GM12892 (cell line): Measurements from ENCODE around the gene CPEB3.
"Not testable (repeated sequence)": the region's sequence is repeated elsewhere in the genome, so short reads cannot be mapped to it uniquely, and the experiment has no call there.

Source experiments
- DNase-seq: peaks from one replicate; pipeline ENCODE4 v3.0.0; 2011; ENCODE audit not compliant: insufficient read length
- FAIRE-seq: peaks from 2 replicates; lab custom pipeline; 2011; peaks lifted over from hg19 to GRCh38; lab: Jason Lieb, UNC
- POLR2A ChIP-seq: IDR thresholded peaks from 2 replicates; pipeline ENCODE4 v1.6.1; 2011; ENCODE audit warnings: low read depth, low read length, control low read depth
- POLR2AphosphoS5 ChIP-seq: IDR thresholded peaks from 2 replicates; pipeline ENCODE4 v1.6.1; 2011; ENCODE audit warnings: low read depth, low read length, control low read depth
- TAF1 ChIP-seq: IDR thresholded peaks from 2 replicates; pipeline ENCODE4 v1.6.1; 2011; ENCODE audit warnings: low read depth, mild to moderate bottlenecking, control low read depth, low read length, borderline replicate concordance

CPEB3 gene

DNA sequence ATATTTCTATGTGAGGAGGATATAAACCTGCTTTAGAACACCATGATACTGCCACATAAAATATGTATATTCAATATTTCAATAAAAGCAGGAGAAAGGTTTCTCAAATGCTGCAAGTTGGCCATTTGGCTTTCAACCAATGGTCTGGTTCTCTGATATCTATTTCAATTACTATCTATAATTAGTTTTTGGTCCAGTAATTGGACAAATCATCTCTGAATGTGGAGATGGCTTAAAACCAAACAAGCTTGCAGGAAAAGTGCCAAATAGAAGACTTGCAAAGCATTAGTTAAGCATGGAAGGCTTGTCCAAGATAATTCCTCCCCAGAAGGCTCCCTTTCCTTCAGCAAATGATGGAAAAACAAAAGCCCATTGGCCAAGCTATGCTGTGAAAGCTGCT is 140.1 kb downstream of the CPEB3 start:
- FAIRE-seq (no peak), DNase-seq (no peak)
- TF ChIP-seq POLR2A (no peak), TAF1 (no peak), POLR2AphosphoS5 (no peak)

DNA sequence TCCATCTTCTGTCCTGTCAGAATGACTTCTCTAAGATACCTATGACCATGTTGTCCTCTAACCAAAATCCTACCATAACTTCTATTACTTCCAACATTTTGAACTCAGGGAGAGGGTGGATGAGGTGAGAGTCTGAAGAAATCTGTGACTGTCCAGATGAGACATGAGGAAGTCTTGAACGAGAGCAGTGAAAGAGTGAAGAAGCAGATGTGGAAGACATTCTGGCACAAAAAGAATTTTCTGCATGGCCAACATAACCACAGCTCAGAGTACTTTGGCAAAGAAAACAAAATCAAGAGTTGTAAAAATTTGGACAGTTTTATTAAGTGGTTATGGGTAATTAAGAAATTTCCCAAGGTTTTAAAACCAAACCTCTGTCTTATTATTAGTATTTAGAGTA is 141.6 kb downstream of the CPEB3 start:
- TF ChIP-seq TAF1 (no peak), POLR2AphosphoS5 (no peak), POLR2A (no peak)
- FAIRE-seq: no peak
- DNase-seq: no peak

DNA sequence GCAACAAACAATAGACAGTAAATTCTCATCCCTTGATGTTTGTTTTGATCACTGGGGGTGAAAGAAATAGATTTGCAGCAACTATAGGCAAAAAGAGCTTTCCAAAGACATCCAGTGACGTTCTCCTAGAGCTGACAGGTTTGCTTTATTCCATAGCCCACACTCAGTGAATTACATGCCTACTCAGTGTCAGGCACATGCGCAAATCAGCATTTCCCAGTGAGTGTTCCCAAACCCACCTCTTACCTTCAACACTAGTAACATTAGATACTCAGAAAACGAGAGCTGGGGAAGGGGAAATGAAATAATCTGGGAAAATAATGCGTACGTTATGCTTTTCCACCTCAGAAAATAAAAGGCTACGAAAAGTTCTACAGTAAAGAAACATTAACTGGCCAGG is 144.1 kb downstream of the CPEB3 start:
- FAIRE-seq: no peak
- no peak for DNase-seq
- TF ChIP-seq POLR2A (no peak), POLR2AphosphoS5 (no peak), TAF1 (no peak)

DNA sequence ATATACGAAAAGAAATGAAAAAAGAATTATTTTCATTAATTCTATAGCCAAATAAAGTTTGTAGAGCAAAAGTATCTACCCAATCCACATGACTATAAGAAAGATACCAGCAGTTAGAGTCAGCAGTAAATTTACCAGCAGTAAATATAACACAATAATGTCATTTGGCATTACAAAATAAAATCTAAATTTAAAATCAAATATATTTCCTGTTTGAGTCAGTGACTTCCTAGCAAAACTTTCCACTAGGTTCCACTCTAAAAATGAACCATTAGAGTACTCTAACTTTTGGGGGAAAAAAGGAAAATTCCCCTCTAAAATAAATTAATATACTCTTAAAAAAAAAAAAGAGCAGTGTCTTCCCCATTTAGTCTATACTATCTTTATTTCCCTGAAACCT is 144.8 kb downstream of the CPEB3 start:
- TF ChIP-seq POLR2AphosphoS5 (no peak), TAF1 (no peak), POLR2A (no peak)
- no peak for DNase-seq
- no peak for FAIRE-seq

DNA sequence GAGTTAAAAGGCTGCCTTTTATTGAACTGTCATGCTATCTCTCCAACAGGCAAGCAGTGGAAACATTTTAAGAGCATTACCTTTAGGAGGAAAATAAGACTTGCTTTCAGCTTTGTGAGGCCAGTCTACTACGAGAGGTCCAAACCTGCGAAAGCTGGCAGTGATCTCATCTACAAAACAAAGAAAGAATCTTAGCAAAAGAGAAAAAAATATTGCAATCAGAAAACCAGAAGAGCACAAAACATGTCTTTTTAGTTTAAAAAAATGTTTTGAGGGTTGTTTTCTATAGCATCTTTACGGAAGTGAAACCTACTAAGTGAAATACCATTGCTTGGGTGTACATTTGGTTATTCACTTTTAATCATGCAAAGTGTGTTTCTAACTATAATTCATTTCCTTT is 147.9 kb downstream of the CPEB3 start:
- DNase-seq (no peak), FAIRE-seq (peak; percentile 36)
- TF ChIP-seq POLR2A (no peak), TAF1 (no peak), POLR2AphosphoS5 (no peak)

DNA sequence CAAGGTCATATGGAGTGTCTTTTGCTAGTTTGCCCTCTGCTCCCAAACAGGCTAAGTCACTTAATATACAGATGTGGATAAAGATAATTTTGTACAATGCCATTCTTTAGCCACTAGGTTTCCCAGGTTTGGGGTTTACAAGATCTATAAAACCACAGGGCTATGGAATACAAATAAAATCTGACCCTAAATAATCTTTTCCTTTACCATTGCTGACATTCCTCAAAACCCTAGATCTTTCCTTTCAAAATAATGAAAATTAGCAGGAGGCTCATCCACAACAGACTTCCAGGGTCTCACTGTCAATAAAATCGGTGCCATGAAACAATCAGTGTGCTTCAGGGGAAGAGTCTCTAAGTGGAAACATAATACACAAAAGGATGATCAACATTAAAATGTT is 148.4 kb downstream of the CPEB3 start:
- no peak for DNase-seq
- TF ChIP-seq POLR2AphosphoS5 (no peak), TAF1 (no peak), POLR2A (no peak)
- FAIRE-seq: no peak

DNA sequence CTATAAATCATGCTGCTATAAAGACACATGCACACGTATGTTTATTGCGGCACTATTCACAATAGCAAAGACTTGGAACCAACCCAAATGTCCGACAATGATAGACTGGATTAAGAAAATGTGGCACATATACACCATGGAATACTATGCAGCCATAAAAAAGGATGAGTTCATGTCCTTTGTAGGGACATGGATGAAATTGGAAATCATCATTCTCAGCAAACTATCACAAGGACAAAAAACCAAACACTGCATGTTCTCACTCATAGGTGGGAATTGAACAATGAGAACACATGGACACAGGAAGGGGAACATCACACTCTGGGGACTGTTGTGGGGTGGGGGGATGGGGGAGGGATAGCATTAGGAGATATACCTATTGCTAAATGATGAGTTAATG is 149.7 kb downstream of the CPEB3 start:
- not testable (repeated sequence) for DNase-seq, FAIRE-seq

DNA sequence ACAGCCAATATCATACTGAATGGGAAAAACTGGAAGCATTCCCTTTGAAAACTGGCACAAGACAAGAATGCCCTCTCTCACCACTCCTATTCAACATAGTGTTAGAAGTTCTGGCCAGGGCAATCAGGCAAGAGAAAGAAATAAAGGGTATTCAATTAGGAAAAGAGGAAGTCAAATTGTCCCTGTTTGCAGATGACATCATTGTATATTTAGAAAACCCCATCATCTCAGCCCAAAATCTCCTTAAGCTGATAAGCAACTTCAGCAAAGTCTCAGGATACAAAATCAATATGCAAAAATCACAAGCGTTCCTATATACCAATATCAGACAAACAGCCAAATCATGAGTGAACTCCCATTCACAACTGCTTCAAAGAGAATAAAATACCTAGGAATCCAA is 156.8 kb downstream of the CPEB3 start:
- not testable (repeated sequence) for FAIRE-seq, DNase-seq

DNA sequence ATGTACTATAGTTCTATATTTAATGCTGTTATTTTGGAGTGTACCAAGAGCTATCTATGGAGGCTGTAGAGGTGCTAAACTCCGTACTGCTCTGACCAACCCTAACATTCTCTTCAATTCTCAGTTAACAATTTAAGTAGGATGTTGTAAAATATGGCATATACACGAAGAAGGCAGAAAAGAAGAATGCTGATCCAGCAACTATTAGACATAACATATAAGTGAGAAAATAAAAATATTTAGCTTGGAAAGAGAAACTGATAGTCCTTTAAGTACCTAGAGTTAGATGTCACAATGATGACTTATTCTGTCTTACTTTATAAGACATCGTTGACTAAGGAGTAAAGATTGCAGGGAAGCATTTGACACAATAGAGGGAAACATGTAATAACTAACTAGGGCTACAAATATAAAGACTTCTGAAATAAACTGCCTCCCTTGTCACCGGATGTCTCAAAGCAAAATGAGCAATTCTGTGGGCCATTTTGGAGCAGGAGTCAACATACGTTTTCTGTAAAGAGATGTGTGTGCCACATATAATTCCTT is 159.5 kb downstream of the CPEB3 start:
- FAIRE-seq: peak; percentile 14
- TF ChIP-seq POLR2A (no peak), POLR2AphosphoS5 (no peak)
- no peak for DNase-seq

DNA sequence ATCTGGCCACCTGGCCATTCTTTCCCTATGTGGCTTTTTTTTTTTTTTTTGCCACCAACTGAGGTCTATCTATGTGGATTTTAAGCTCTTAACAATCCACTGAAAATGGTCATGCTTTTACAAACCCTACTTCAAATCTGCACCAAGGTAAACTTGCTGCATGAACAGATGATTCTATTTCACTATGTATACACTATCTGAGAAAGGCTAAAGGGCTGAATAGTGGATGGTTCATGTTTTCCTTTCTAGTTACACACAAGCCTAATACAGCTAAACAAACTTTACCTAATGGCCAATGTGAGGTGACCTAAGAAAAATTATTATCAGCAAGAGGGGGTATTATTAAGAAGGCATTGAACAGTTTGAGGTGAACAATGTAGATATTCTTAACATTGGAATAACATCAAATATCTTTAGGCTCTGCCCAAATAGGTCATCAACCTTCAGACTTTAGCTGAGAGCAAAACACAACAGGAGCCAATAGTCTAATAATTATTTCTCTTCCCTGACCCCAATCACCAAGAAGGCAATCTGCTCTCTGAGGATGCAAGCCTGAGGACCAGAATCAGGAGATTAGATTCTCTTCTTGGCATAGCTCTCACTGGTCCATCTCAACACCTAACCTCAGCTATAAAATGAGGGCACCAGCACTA is 160.1 kb downstream of the CPEB3 start:
- TF ChIP-seq POLR2AphosphoS5 (no peak), POLR2A (no peak), TAF1 (no peak)
- DNase-seq: no peak
- no peak for FAIRE-seq

DNA sequence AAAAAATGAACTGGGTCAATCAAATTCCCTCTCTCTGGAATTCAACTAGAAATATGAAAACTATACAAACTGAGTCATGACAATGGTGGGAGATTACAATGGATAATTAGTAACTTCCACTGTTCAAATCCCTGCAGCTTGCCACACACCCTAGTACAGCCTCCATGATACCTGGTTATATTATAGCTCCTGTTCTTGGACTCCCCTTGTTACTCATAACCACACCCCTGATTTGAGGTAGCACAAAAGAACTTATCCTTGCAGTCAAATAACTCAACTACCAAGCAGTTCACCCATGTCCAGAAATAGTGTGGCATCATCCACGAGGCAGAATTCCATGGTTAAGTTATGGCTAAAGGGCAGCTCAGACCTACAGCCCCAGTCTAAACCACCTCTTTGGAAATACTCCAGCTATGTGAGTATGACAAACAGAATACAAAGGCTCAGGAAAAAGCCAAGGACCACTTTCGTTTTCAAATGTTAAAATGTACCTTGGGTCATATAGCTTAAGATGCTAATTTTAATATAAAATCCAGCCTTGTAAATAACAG is 164.7 kb downstream of the CPEB3 start:
- DNase-seq: no peak
- TF ChIP-seq POLR2A (no peak), TAF1 (no peak), POLR2AphosphoS5 (no peak)
- no peak for FAIRE-seq

DNA sequence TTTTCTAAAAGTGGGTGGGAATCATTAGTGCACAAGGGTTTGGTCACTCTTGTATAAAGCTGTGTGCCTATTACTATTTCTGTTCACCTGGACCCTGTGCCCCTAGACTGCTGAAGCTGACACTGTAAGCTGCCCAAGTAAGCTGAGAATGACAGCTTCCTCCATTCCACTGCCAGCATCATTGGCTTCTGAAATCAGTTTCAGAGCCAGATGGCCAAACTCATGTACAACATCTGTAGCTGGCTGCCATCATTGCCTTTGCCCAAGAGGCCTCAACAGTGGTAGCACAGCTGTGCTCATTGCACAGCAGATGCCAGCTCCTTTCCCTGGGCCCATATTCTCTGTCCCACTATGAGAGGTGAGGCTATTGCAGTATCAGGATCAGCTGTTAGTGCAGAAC is 165.7 kb downstream of the CPEB3 start:
- FAIRE-seq: no peak
- DNase-seq: no peak
- TF ChIP-seq POLR2A: no peak
- no peak for TF ChIP-seq TAF1
- TF ChIP-seq POLR2AphosphoS5: no peak

DNA sequence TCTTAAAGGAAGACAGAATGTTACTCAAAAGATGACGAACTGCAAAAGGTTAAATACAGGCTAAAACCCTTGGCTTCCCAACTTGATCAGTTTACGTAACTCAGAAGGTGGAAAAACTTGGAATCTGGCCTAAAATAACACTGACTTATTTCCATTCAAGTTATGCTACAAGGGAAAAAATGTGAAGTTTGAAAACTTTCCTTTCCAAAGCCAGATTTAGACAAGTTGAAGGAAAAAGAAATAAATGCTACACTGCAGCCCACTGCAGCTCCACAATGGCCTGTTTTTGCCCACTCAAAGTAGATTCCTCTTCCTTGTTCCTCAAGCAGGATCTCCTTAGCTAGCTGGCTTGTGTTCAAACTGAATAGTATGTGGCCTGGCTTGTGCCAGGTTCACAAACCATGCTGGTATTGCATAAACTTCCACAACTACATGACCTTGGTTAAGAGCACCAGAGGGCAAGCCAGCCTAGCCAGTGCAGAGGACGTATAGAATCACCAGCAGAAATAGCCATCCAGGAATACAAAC is 166.2 kb downstream of the CPEB3 start:
- no peak for FAIRE-seq
- TF ChIP-seq POLR2AphosphoS5 (no peak), POLR2A (no peak), TAF1 (no peak)
- DNase-seq: no peak
